SU-DHL-6 (cell line): Measurements from ENCODE around the gene LTBP2.

Source experiments
- CTCF ChIP-seq: fragments of 200-600 bp; sonication (generic); IDR thresholded peaks from one replicate; pipeline ENCODE4 v1.5.1; 2017; ENCODE audit warnings: antibody characterized with exemption, mild to moderate bottlenecking, low read length, moderate library complexity; ENCODE audit not compliant: insufficient read depth, poor library complexity, severe bottlenecking
- EZH2phosphoT487 ChIP-seq: fragments of 200-600 bp; sonication (generic), shearing (Covaris generic); conservative IDR thresholded peaks from 2 replicates; pipeline ENCODE4 v1.6.1; 2018; ENCODE audit warnings: mild to moderate bottlenecking, antibody characterized with exemption, low read length, moderate library complexity, mixed read lengths

- TF ChIP-seq CTCF (no peak), EZH2phosphoT487 (no peak)
These were observed 36.6 kb upstream of the LTBP2 start for GRCh38 chr14:74648601-74649000.
